HepG2 (cell line): Measurements from ENCODE around the gene ALMS1. TPM values are rescaled to one million over a fixed set of nuclear protein-coding genes. Genes with fewer than 3 reads are reported as not detected.

Experiments
- ATAC-seq: fragments of 200-7000 bp; cut with Tn5 transposase; 3 replicates; pipeline ENCODE4 v1.9.1; 2020; ENCODE audit warnings: mild to moderate bottlenecking, moderate library complexity
- BruUV-seq: library from RNA; stranded (reverse); fragments of 400-500 nt; replicated peaks from 2 replicates; lab custom pipeline; 2021; lab: Mats Ljungman, UMichigan
- CTCF ChIA-PET: fragments of 300-600 bp; formaldehyde crosslinking; extraction: SDS; loops from one replicate; lab custom pipeline; 2021; ENCODE audit warnings: low total read pairs, inconsistent platforms, low intra/inter-chr PET ratio; lab: Yijun Ruan, JAX
- POLR2A ChIA-PET: fragments of 350-600 bp; sonication (Branson Sonifier 250); formaldehyde crosslinking; loops from one replicate; lab custom pipeline; 2020; ENCODE audit warnings: antibody characterized with exemption, inconsistent platforms; lab: Yijun Ruan, JAX
- DNase-seq: peaks from one replicate; pipeline ENCODE4 v3.0.0-alpha.2; 2015; ENCODE audit warnings: low spot score
- FAIRE-seq: peaks from 3 replicates; lab custom pipeline; 2011; peaks lifted over from hg19 to GRCh38; lab: Jason Lieb, UNC
- H2AFZ ChIP-seq: one replicate; pipeline ENCODE4 v1.6.1; 2011; ENCODE audit warnings: low read length, inconsistent platforms
- H3K27ac ChIP-seq: fragments of 300-600 bp; 3 replicates; pipeline ENCODE4 v1.8.0; 2011; ENCODE audit warnings: mixed run types, mild to moderate bottlenecking, mixed read lengths, low read length, inconsistent platforms; ENCODE audit not compliant: insufficient read depth; ENCODE audit errors: extremely low read length
- H3K27me3 ChIP-seq, 2 experiments: fragments of 200-600 bp in 1 of 2; 2 replicates in 1 of 2; 3 replicates in 1 of 2; pipeline versions ENCODE4 v1.6.0 to v1.8.0; 2011; ENCODE audit warnings: low read length in 2 of 2, mild to moderate bottlenecking in 2 of 2, moderate library complexity in 2 of 2, inconsistent platforms in 1 of 2; ENCODE audit not compliant: insufficient read depth in 2 of 2, control insufficient read depth in 1 of 2
- H3K36me3 ChIP-seq, 2 experiments: fragments of 200-600 bp in 1 of 2; replicated peaks in 1 of 2; 2 replicates in 1 of 2; 3 replicates in 1 of 2; pipeline versions ENCODE4 v1.5.1 to v1.8.0; 2011; ENCODE audit warnings: low read length in 2 of 2, inconsistent platforms in 1 of 2; ENCODE audit not compliant: insufficient read depth in 2 of 2, control insufficient read depth in 1 of 2
- H3K4me1 ChIP-seq: 2 replicates; pipeline ENCODE4 v1.5.1; 2012; ENCODE audit warnings: low read length, inconsistent platforms; ENCODE audit not compliant: insufficient read depth
- H3K4me2 ChIP-seq: 2 replicates; pipeline ENCODE4 v1.6.0; 2011; ENCODE audit warnings: low read depth, low read length, inconsistent platforms
- H3K4me3 ChIP-seq, 3 experiments: fragments of 200-600 bp in 1 of 3; sonication (generic), shearing (Covaris generic) in 1 of 3; replicated peaks in 1 of 3; 2 replicates each; pipeline ENCODE4 v1.5.1; 2011 to 2016; ENCODE audit warnings: low read length in 3 of 3, inconsistent platforms in 2 of 3, low read depth in 2 of 3, mild to moderate bottlenecking in 2 of 3, control low read depth in 1 of 3, mixed read lengths in 1 of 3; ENCODE audit not compliant: insufficient read depth in 1 of 3
- H3K79me2 ChIP-seq: one replicate; pipeline ENCODE4 v1.6.1; 2011; ENCODE audit warnings: low read length, inconsistent platforms; ENCODE audit not compliant: insufficient read depth
- H3K9ac ChIP-seq: 2 replicates; pipeline ENCODE4 v1.6.0; 2011; ENCODE audit warnings: mild to moderate bottlenecking, low read depth, low read length, inconsistent platforms; ENCODE audit not compliant: insufficient read depth
- H3K9me3 ChIP-seq: 2 replicates; pipeline ENCODE4 v1.5.1; 2012; ENCODE audit warnings: mild to moderate bottlenecking, low read length
- H4K20me1 ChIP-seq: 2 replicates; pipeline ENCODE4 v1.6.0; 2011; ENCODE audit warnings: inconsistent platforms, mild to moderate bottlenecking, low read length, moderate library complexity; ENCODE audit not compliant: insufficient read depth
- FLYWCH1 ChIP-seq: sonication (generic); formaldehyde crosslinking; IDR thresholded peaks from 2 replicates; pipeline ENCODE4 v1.8.1; 2023; ENCODE audit warnings: mild to moderate bottlenecking, missing genetic modification reagents
- HNRNPUL1 ChIP-seq: fragments of 200-400 bp; formaldehyde crosslinking; IDR thresholded peaks from 2 replicates; pipeline ENCODE4 v1.6.1; 2017; ENCODE audit warnings: low read depth, mild to moderate bottlenecking, low read length, moderate library complexity
- LCORL ChIP-seq, 2 experiments: fragments of 450-650 bp in 1 of 2; sonication (generic) in 1 of 2; formaldehyde crosslinking in 1 of 2; IDR thresholded peaks; 2 replicates each; pipeline versions ENCODE4 v1.5.0 to v1.6.1; 2017 to 2020; ENCODE audit warnings: antibody characterized with exemption in 1 of 2, missing genetic modification reagents in 1 of 2
- PAX8 ChIP-seq: sonication (generic); formaldehyde crosslinking; IDR thresholded peaks from 2 replicates; pipeline ENCODE4 v1.8.0; 2022; ENCODE audit warnings: mild to moderate bottlenecking, missing genetic modification reagents, borderline replicate concordance
- PRDM15 ChIP-seq: sonication (generic); formaldehyde crosslinking; IDR thresholded peaks from 2 replicates; pipeline ENCODE4 v1.4.0; 2020; ENCODE audit warnings: missing genetic modification reagents
- SRF ChIP-seq: IDR thresholded peaks from 2 replicates; pipeline ENCODE4 v1.6.1; 2011; ENCODE audit warnings: mild to moderate bottlenecking, low read depth, low read length, moderate library complexity
- ZNF564 ChIP-seq: sonication (generic); formaldehyde crosslinking; IDR thresholded peaks from 2 replicates; pipeline ENCODE4 v1.8.1; 2023; ENCODE audit warnings: mild to moderate bottlenecking, missing genetic modification reagents
- WGBS: methylation state at CpG from one replicate; pipeline ENCODE4 v1.1.6; 2017; ENCODE audit warnings: low lambda C conversion rate; 5-methylcytosine and 5-hydroxymethylcytosine counted together
- in situ Hi-C: cut with HindIII; loops from 2 replicates; pipeline ENCODE4 v1.10.0; 2017; ENCODE audit warnings: low pct_unique_long_range_greater_than_20kb; ENCODE audit not compliant: extremely low pct_ligation_motif_present
- intact Hi-C: fragments of 100-400 bp; cut with micrococcal nuclease; formaldehyde crosslinking; loops from one replicate; pipeline ENCODE4 v1.10.0; 2022; ENCODE audit not compliant: unreplicated experiment
- polyA plus RNA-seq, 8 experiments: library from polyadenylated mRNA; depleted of rRNA in 3 of 8; stranded (reverse) in 7 of 8; unstranded in 1 of 8; fragments of >200 nt; fragmentation: Illumina TruSeq in 4 of 8; extraction: Trizol in 4 of 8; gene quantifications; 2 replicates each; pipeline versions ENCODE4 v1.2.1 to v1.2.3, GENCODE V29; 2011 to 2016; ENCODE audit warnings: low read depth in 4 of 8, missing spikeins in 1 of 8, mixed read lengths in 1 of 8; ENCODE audit not compliant: insufficient read depth in 1 of 8
- total RNA-seq, 5 experiments: library from RNA; depleted of rRNA; stranded (reverse); fragments of >200 nt; fragmentation: Illumina TruSeq; extraction: Trizol; gene quantifications; 2 replicates each; pipeline ENCODE4 v1.2.3, GENCODE V29; 2016; ENCODE audit warnings: low read depth in 1 of 5
- TF ChIP-seq, protein P1 (sequence below): sonication (generic); formaldehyde crosslinking; IDR thresholded peaks from 2 replicates; pipeline ENCODE4 v1.5.1; 2020; ENCODE audit warnings: mild to moderate bottlenecking, missing genetic modification reagents, borderline replicate concordance
- TF ChIP-seq, protein P2 (sequence below), 2 experiments: IDR thresholded peaks; 2 replicates each; pipeline ENCODE4 v1.6.1; 2011 to 2012; ENCODE audit warnings: low read length in 2 of 2, borderline replicate concordance in 1 of 2, low read depth in 1 of 2, mild to moderate bottlenecking in 1 of 2, moderate library complexity in 1 of 2

Gene ALMS1
- total and polyA plus RNA-seq, 2 of the 13 experiments (the other 11 are each of a cell fraction or from before 2014, with no cell fraction given) = 12.9 to 21.2 TPM

GRCh38 chr2:73566288-73566878 lies 180.7 kb downstream of the ALMS1 start:
- Histone ChIP-seq H2AFZ (no peak overlapping the region), H3K27me3 (no peaks in the 10 kb centered on the region), H3K4me3 (no peak overlapping the region), H3K79me2 (no peaks in the 10 kb centered on the region), H3K9ac (no peak overlapping the region), H3K36me3 (0 out of 5 replicates have a peak, but pooled peaks cover 0 to 3% of the 10 kb centered on the region in 2 experiments), H3K9me3 (no peaks in the 10 kb centered on the region), H3K4me2 (no peak overlapping the region), H4K20me1 (no peaks in the 10 kb centered on the region), H3K27ac (no peak overlapping the region), H3K4me1 (no peaks in the 10 kb centered on the region)
- in situ Hi-C loops (no loop called here), intact Hi-C loops (no loop called here)
- ChIA-PET POLR2A (no interaction called here), CTCF (no interaction called here)
- ATAC-seq (no peak), FAIRE-seq (no peak), DNase-seq (no peak)
- 89% methylated on average over 5 of the region's 5 CpGs for WGBS
- no TSS peak for BruUV-seq
- TF ChIP-seq, protein P1, sequence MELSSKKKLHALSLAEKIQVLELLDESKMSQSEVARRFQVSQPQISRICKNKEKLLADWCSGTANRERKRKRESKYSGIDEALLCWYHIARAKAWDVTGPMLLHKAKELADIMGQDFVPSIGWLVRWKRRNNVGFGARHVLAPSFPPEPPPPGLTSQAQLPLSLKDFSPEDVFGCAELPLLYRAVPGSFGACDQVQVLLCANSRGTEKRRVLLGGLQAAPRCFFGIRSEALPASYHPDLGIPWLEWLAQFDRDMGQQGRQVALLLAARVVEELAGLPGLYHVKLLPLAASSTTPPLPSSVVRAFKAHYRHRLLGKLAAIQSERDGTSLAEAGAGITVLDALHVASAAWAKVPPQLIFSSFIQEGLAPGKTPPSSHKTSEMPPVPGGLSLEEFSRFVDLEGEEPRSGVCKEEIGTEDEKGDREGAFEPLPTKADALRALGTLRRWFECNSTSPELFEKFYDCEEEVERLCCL (CRISPR knock-in tag) = no peak
- TF ChIP-seq, protein P2, sequence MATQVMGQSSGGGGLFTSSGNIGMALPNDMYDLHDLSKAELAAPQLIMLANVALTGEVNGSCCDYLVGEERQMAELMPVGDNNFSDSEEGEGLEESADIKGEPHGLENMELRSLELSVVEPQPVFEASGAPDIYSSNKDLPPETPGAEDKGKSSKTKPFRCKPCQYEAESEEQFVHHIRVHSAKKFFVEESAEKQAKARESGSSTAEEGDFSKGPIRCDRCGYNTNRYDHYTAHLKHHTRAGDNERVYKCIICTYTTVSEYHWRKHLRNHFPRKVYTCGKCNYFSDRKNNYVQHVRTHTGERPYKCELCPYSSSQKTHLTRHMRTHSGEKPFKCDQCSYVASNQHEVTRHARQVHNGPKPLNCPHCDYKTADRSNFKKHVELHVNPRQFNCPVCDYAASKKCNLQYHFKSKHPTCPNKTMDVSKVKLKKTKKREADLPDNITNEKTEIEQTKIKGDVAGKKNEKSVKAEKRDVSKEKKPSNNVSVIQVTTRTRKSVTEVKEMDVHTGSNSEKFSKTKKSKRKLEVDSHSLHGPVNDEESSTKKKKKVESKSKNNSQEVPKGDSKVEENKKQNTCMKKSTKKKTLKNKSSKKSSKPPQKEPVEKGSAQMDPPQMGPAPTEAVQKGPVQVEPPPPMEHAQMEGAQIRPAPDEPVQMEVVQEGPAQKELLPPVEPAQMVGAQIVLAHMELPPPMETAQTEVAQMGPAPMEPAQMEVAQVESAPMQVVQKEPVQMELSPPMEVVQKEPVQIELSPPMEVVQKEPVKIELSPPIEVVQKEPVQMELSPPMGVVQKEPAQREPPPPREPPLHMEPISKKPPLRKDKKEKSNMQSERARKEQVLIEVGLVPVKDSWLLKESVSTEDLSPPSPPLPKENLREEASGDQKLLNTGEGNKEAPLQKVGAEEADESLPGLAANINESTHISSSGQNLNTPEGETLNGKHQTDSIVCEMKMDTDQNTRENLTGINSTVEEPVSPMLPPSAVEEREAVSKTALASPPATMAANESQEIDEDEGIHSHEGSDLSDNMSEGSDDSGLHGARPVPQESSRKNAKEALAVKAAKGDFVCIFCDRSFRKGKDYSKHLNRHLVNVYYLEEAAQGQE (IDR thresholded peaks at IDR 0.05; ENCODE audit: borderline replicate concordance in 1 of 2, low read depth in 1 of 2, low read length in 2 of 2) = no peak
- no peak for TF ChIP-seq PRDM15 (CRISPR knock-in tag)
- TF ChIP-seq FLYWCH1 (CRISPR knock-in tag) = no peak
- no peak for TF ChIP-seq ZNF564
- TF ChIP-seq LCORL (IDR thresholded peaks at IDR 0.05) = no peak
- TF ChIP-seq LCORL (CRISPR knock-in tag; IDR thresholded peaks at IDR 0.05) = no peak
- no peak for TF ChIP-seq PAX8 (CRISPR knock-in tag)
- no peak for TF ChIP-seq SRF
- TF ChIP-seq HNRNPUL1 = no peak
